GM23338 (cell line): ENCODE results near the gene CFAP74. TPM values are rescaled to one million over a fixed set of nuclear protein-coding genes. Genes with fewer than 3 reads are reported as not detected.

Experiments used
- ATAC-seq: fragments of 200-7000 bp; cut with Tn5 transposase; 3 replicates; pipeline ENCODE4 v1.9.1; 2020
- DNase-seq: peaks from one replicate; pipeline ENCODE4 v3.0.0-alpha.2; 2015; ENCODE audit warnings: low spot score
- H2AFZ ChIP-seq: fragments of 200-600 bp; sonication (generic); 2 replicates; pipeline ENCODE4 v1.8.0; 2016; ENCODE audit warnings: antibody characterized with exemption, mild to moderate bottlenecking, moderate library complexity
- H3F3A ChIP-seq: fragments of 200-600 bp; sonication (generic); replicated peaks from 2 replicates; pipeline ENCODE4 v1.8.0; 2017; ENCODE audit warnings: antibody characterized with exemption, mixed run types, low read depth
- H3K27ac ChIP-seq: fragments of 200-600 bp; sonication (generic); 2 replicates; pipeline ENCODE4 v1.6.1; 2016; ENCODE audit warnings: low read depth
- H3K27me3 ChIP-seq: fragments of 200-600 bp; sonication (generic); 2 replicates; pipeline ENCODE4 v1.8.0; 2016; ENCODE audit warnings: mild to moderate bottlenecking, mixed run types, moderate library complexity; ENCODE audit not compliant: insufficient read depth
- H3K36me3 ChIP-seq: fragments of 200-600 bp; sonication (generic); 2 replicates; pipeline ENCODE4 v1.8.0; 2016; ENCODE audit warnings: mild to moderate bottlenecking; ENCODE audit not compliant: insufficient read depth
- H3K4me1 ChIP-seq: fragments of 200-600 bp; sonication (generic); 2 replicates; pipeline ENCODE4 v1.8.0; 2016; ENCODE audit warnings: mild to moderate bottlenecking, moderate library complexity; ENCODE audit not compliant: insufficient read depth
- H3K4me2 ChIP-seq: fragments of 200-600 bp; sonication (generic); 2 replicates; pipeline ENCODE4 v1.7.1; 2017; ENCODE audit warnings: mixed run types
- H3K4me3 ChIP-seq: fragments of 200-600 bp; sonication (generic); 2 replicates; pipeline ENCODE4 v1.6.1; 2016; ENCODE audit warnings: mixed run types
- H3K79me2 ChIP-seq: fragments of 200-600 bp; sonication (generic); replicated peaks from 2 replicates; pipeline ENCODE4 v1.8.0; 2017; ENCODE audit warnings: mild to moderate bottlenecking; ENCODE audit not compliant: insufficient read depth
- H3K9me2 ChIP-seq: fragments of 200-600 bp; sonication (generic); 2 replicates; pipeline ENCODE4 v1.8.0; 2017; ENCODE audit not compliant: insufficient read depth
- H4K20me1 ChIP-seq: fragments of 200-600 bp; sonication (generic); replicated peaks from 2 replicates; pipeline ENCODE4 v1.8.0; 2017; ENCODE audit warnings: mild to moderate bottlenecking; ENCODE audit not compliant: insufficient read depth
- H3K27ac Mint-ChIP-seq: 2 replicates; pipeline ENCODE4 v1.8.0; 2020; ENCODE audit warnings: inconsistent platforms, mild to moderate bottlenecking, moderate library complexity, mixed read lengths
- H3K27me3 Mint-ChIP-seq: 3 replicates; pipeline ENCODE4 v1.8.0; 2022; ENCODE audit warnings: low read depth, mild to moderate bottlenecking, moderate library complexity, mixed read lengths, inconsistent platforms; ENCODE audit not compliant: insufficient read depth, poor library complexity
- H3K36me3 Mint-ChIP-seq: 3 replicates; pipeline ENCODE4 v1.8.0; 2021; ENCODE audit warnings: low read depth, mild to moderate bottlenecking, inconsistent platforms, moderate library complexity, mixed read lengths
- H3K4me1 Mint-ChIP-seq: 3 replicates; pipeline ENCODE4 v1.8.0; 2020; ENCODE audit warnings: mild to moderate bottlenecking, inconsistent platforms, mixed read lengths
- H3K4me3 Mint-ChIP-seq: 3 replicates; pipeline ENCODE4 v1.8.0; 2021; ENCODE audit warnings: moderate library complexity, mild to moderate bottlenecking, inconsistent platforms, mixed read lengths
- H3K9me3 Mint-ChIP-seq: 3 replicates; pipeline ENCODE4 v1.8.0; 2020; ENCODE audit warnings: moderate library complexity, mild to moderate bottlenecking, inconsistent platforms, mixed read lengths
- CREB1 ChIP-seq: fragments of 250-450 bp; sonication (Bioruptor Pico); IDR thresholded peaks from 2 replicates; pipeline ENCODE4 v1.5.0; 2020; ENCODE audit warnings: low read depth, mild to moderate bottlenecking, moderate library complexity
- CTCF ChIP-seq, 2 experiments: fragments of 200-600 bp in 1 of 2; sonication (generic) in 1 of 2; conservative IDR thresholded peaks; 2 replicates each; pipeline versions ENCODE4 v1.5.1 to v1.6.1; 2016 to 2017; ENCODE audit warnings: antibody characterized with exemption in 2 of 2, low read depth in 2 of 2, mild to moderate bottlenecking in 2 of 2, moderate library complexity in 1 of 2
- ETS1 ChIP-seq: IDR thresholded peaks from 2 replicates; pipeline ENCODE4 v1.6.1; 2016; ENCODE audit warnings: antibody characterized with exemption
- EZH2 ChIP-seq: fragments of 200-600 bp; sonication (generic); IDR thresholded peaks from one replicate; pipeline ENCODE4 v1.8.0; 2017; ENCODE audit warnings: antibody characterized with exemption, mild to moderate bottlenecking, low read depth; ENCODE audit not compliant: unreplicated experiment
- JUNB ChIP-seq: IDR thresholded peaks from one replicate; pipeline ENCODE4 v1.6.1; 2016; ENCODE audit warnings: antibody characterized with exemption; ENCODE audit not compliant: unreplicated experiment
- NANOG ChIP-seq: IDR thresholded peaks from 2 replicates; pipeline ENCODE4 v1.6.1; 2016; ENCODE audit warnings: antibody characterized with exemption, borderline replicate concordance
- POLR2AphosphoS5 ChIP-seq: IDR thresholded peaks from 2 replicates; pipeline ENCODE4 v1.6.1; 2016; ENCODE audit warnings: antibody characterized with exemption, low read depth
- REST ChIP-seq: IDR thresholded peaks from one replicate; pipeline ENCODE4 v1.6.1; 2018; ENCODE audit warnings: antibody characterized with exemption; ENCODE audit not compliant: unreplicated experiment
- STAT1 ChIP-seq: IDR thresholded peaks from one replicate; pipeline ENCODE4 v1.6.1; 2016; ENCODE audit warnings: antibody characterized with exemption; ENCODE audit not compliant: unreplicated experiment
- ZNF114 ChIP-seq: fragments of 250-450 bp; sonication (Bioruptor Pico); IDR thresholded peaks from 2 replicates; pipeline ENCODE4 v1.5.0; 2020; ENCODE audit warnings: mild to moderate bottlenecking, moderate library complexity
- ZNF331 ChIP-seq: fragments of 250-450 bp; sonication (Bioruptor Pico); IDR thresholded peaks from 2 replicates; pipeline ENCODE4 v1.5.0; 2020; ENCODE audit warnings: low read depth, mild to moderate bottlenecking, moderate library complexity
- ZNF462 ChIP-seq: fragments of 250-450 bp; sonication (Bioruptor Pico); IDR thresholded peaks from 2 replicates; pipeline ENCODE4 v1.5.0; 2020; ENCODE audit warnings: mild to moderate bottlenecking, moderate library complexity
- polyA plus RNA-seq: library from polyadenylated mRNA; unstranded; fragments of >200 nt; fragmentation: Nextera tagmentation; extraction: Ambion mirVana; gene quantifications from 2 replicates; pipeline ENCODE4 v1.2.1, GENCODE V29; 2016
- total RNA-seq: library from RNA; depleted of rRNA; stranded (reverse); fragments of >200 nt; shearing (Covaris generic); gene quantifications from 2 replicates; pipeline ENCODE4 v1.2.3, GENCODE V29; 2014

CFAP74 gene
- total and polyA plus RNA-seq, 2 experiments from 2014 or later = 0.21 TPM; not detected in 1

GRCh38 chr1:1921901-1922701 lies 81.5 kb downstream of the CFAP74 start:
- H4K20me1 ChIP-seq = no peaks in the 10 kb centered on the region
- H3K4me3 Mint-ChIP-seq = no peak overlapping the region
- ATAC-seq (no peak), DNase-seq (no peak)
- peaks cover 11% of the 10 kb centered on the region for H3K27me3 Mint-ChIP-seq
- no peaks in the 10 kb centered on the region for H3K36me3 Mint-ChIP-seq
- no peak overlapping the region for H3K27ac Mint-ChIP-seq
- no peaks in the 10 kb centered on the region for H3K79me2 ChIP-seq
- no peak overlapping the region for H2AFZ ChIP-seq
- H3K4me1 ChIP-seq = no peaks in the 10 kb centered on the region; the same call in 1 of the 2 replicates
- peaks cover 12% of the 10 kb centered on the region for H3K9me3 Mint-ChIP-seq
- H3K4me2 ChIP-seq = no peak overlapping the region
- peaks cover 5% of the 10 kb centered on the region; the same call in 2 of the 3 replicates for H3K4me1 Mint-ChIP-seq
- no peaks in the 10 kb centered on the region for H3K36me3 ChIP-seq
- H3K9me2 ChIP-seq = no peaks in the 10 kb centered on the region
- 0 out of 2 replicates have a peak, but pooled peaks cover 8% of the 10 kb centered on the region for H3F3A ChIP-seq
- H3K4me3 ChIP-seq = no peak overlapping the region
- TF ChIP-seq CREB1 (CRISPR knock-in tag) = no peak
- no peak for TF ChIP-seq ZNF462 (CRISPR knock-in tag)
- no peak for TF ChIP-seq POLR2AphosphoS5
- no peak for TF ChIP-seq ZNF114 (CRISPR knock-in tag)
- TF ChIP-seq ZNF331 (CRISPR knock-in tag) = no peak
- TF ChIP-seq REST = no peak
- TF ChIP-seq JUNB = no peak
- TF ChIP-seq STAT1 = no peak
- no peak for TF ChIP-seq NANOG
- TF ChIP-seq CTCF (conservative IDR thresholded peaks at IDR 0.05; ENCODE audit: low read depth in 2 of 2) = no peak
- TF ChIP-seq ETS1 = no peak
- TF ChIP-seq EZH2 = no peak
- no peaks in the 10 kb centered on the region for H3K27me3 ChIP-seq
- H3K27ac ChIP-seq = no peak overlapping the region
